GM19099 (cell line): ENCODE data around the gene PRODH2.

Source experiments
- POLR2A ChIP-seq: IDR thresholded peaks from 3 replicates; pipeline ENCODE4 v1.6.1; 2011; ENCODE audit warnings: low read depth; ENCODE audit not compliant: insufficient read length; ENCODE audit errors: extremely low read depth

PRODH2 gene

DNA sequence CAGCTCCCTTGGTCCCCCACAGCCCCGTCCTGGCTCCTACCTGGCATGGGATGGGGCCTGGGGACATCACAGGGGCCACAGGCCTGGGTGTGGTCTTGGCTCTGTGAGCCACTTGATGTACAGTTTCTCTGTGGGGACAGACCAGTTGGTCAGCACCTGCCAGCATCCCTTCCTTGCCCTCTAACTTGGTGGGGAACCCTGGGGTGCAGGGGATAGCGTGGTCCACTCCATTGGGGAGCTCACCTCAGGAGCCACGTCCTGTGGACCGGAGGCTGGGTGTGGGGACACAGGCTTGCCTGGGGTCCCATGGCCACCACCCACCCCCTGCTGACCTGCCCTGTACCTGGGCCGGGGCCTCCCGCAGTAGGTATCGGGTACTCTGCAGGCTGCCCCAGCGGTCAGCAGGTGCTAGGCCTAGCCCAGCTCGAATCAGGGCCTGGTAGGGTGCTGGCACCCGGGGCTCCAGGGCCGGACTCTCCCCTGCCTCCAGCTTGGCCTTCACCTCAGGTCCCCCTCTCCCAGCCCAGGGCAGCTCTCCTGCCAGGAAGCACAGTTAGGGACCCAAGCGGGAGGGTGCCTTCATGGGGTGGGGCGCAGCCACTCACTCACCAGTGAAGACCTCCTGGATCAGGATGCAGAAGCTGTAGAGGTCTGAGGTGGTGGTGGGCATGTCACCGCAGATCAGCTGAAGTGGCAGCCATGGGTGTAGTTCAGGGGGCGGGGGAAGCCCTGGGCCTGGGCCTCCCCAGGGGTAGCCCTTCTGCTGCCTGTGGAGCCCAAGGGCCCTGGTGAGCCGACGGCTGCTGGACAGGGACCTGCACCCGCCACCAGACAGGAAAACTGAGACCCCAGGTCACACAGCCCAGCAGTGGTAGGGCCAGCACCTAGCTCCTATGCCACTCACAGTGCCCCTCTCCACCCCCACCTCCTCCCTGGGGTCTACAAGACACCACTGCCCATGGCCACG, 22.4 kb downstream of the PRODH2 start:
- no peak for TF ChIP-seq POLR2A

DNA sequence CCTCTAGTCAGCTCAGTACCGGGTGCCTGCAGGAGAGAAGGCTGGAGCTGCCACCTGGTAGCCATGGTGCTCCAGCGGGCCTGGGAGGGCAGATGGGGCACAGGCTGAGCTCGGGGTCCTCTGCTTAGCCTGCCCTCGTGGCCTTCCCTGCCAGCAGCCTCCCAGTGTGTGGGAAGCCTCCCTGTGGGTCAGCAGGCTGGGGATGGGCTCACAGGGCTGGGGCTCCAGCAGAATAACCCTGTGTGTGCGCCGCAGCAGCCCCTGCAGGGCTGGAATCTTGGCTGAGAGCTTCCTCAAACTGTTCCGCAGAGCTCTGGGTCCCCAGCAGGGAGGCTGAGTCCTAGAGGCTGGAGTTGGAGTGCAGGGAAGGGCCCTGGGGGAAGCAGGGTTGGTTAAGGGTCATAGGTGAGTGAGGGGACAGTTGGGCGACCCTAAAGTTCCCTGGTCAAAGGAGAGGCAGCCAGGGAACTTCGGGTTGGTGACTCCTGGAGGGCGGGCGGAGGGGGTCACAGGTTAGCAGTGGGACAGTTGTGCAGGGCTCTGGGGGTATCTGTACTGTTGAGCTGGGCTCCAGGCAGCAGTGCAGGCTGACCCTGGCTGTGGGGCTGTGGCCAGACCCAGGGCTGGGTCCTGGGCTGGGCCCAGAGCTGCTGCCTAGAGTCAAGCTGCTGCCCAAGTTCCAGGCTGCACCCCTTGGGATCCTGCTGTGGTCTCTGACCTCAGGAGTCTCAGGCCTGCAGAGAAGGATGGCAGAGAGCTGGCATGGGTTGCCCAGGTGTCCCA, 23.3 kb downstream of the PRODH2 start:
- no peak for TF ChIP-seq POLR2A

DNA sequence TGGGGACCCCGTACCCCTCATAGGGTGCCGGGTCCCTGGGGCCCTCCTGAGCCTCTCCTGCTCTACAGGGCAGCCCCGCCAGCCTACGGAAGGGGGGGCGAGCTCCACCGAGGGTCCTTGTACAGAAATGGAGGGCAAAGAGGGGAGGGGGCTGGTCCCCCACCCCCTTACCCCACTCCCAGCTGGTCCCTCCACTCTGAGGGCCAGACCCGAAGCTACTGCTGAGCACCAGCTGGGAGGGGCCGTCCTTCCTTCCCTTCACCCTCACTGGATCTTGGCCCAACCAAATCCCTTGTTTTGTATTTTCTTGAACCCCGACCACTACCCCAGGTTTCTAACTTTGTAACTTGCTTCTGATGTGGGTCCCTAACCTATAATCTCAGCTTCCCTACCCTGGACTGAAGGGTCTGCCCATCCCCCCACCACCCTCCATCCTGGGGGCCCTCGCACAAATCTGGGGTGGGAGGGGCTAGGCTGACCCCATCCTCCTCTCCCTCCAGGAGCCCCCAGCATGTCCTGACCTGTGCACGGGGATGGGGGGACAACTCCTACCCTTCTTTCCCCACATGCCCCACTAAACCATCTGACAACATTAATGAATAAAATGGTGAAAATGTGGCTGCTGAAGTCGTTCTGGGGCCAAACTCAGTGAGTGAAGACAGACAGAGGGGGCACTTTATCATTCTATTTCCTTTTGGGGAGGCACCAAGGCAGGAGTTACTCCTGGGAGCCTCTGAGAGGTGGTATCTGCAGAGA, 24.3 kb downstream of the PRODH2 start:
- no peak for TF ChIP-seq POLR2A

DNA sequence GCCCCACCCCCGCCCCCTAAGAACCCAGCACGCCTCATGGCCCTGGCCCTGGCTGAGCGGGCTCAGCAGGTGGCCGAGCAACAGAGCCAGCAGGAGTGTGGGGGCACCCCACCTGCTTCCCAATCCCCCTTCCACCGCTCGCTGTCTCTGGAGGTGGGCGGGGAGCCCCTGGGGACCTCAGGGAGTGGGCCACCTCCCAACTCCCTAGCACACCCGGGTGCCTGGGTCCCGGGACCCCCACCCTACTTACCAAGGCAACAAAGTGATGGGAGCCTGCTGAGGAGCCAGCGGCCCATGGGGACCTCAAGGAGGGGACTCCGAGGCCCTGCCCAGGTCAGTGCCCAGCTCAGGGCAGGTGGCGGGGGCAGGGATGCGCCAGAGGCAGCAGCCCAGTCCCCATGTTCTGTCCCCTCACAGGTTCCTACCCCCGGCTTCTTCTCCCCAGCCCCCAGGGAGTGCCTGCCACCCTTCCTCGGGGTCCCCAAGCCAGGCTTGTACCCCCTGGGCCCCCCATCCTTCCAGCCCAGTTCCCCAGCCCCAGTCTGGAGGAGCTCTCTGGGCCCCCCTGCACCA, 25.3 kb downstream of the PRODH2 start:
- TF ChIP-seq POLR2A: no peak

DNA sequence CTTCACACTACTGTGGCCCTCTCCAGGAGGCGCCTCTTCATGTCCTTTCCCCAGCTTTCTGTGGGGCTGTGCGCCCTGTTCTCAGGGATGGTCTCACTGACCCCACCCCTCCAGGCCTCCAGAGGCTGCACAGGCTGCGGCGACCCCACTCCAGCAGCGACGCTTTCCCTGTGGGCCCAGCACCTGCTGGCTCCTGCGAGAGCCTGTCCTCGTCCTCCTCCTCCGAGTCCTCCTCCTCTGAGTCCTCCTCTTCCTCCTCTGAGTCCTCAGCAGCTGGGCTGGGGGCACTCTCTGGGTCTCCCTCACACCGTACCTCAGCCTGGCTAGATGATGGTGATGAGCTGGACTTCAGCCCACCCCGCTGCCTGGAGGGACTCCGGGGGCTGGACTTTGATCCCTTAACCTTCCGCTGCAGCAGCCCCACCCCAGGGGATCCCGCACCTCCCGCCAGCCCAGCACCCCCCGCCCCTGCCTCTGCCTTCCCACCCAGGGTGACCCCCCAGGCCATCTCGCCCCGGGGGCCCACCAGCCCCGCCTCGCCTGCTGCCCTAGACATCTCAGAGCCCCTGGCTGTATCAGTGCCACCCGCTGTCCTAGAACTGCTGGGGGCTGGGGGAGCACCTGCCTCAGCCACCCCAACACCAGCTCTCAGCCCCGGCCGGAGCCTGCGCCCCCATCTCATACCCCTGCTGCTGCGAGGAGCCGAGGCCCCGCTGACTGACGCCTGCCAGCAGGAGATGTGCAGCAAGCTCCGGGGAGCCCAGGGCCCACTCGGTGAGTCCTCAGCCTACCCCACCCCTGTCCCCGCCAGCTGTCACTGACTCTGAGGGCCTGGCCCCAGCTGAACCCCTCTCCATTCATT, 26.1 kb downstream of the PRODH2 start:
- TF ChIP-seq POLR2A: no peak

DNA sequence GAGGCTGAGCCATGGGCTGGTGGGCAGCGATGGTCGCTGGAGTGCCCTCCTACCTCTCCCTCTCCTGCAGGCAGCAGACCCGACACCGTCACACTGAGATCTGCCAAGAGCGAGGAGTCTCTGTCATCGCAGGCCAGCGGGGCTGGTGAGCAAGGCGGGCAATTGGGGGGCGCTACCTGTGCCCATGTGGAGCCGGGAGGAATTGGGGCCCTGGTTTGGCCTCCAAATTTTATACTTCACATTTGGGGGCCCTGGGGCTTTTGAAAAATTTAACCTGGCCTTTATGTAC, 27.4 kb downstream of the PRODH2 start:
- TF ChIP-seq POLR2A: no peak

DNA sequence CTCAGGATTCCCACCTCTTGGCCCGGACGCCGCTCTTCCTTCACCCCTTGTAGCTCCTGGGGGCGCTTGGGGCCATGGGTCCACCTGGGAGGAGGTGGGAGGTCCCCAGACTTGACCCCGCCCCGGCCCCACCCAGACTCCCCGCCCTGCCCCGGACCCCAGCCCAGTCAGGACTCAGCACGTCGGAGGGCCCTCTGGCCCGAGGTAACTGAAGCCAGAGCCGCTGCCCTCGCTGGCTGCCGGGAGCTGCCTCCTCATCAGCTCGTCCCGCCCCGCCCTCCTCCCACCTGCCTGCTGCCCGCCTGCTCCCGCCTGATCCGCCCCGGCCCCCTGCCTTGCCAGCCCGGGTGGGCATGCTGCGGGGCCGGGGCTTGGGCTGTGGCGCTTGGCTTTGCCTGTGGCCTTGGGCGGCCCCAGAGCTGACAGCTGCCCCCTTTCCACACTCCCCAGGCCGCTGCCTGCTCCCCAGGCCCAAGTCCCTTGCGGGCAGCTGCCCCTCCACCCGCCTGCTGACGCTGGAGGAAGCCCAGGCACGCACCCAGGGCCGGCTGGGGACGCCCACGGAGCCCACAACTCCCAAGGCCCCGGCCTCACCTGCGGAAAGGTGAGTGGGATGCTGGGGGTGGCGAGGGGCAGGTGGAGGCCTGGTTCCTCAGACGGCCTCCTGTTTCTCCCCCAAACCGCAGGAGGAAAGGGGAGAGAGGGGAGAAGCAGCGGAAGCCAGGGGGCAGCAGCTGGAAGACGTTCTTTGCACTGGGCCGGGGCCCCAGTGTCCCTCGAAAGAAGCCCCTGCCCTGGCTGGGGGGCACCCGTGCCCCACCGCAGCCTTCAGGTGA, 27.9 kb downstream of the PRODH2 start:
- no peak for TF ChIP-seq POLR2A

DNA sequence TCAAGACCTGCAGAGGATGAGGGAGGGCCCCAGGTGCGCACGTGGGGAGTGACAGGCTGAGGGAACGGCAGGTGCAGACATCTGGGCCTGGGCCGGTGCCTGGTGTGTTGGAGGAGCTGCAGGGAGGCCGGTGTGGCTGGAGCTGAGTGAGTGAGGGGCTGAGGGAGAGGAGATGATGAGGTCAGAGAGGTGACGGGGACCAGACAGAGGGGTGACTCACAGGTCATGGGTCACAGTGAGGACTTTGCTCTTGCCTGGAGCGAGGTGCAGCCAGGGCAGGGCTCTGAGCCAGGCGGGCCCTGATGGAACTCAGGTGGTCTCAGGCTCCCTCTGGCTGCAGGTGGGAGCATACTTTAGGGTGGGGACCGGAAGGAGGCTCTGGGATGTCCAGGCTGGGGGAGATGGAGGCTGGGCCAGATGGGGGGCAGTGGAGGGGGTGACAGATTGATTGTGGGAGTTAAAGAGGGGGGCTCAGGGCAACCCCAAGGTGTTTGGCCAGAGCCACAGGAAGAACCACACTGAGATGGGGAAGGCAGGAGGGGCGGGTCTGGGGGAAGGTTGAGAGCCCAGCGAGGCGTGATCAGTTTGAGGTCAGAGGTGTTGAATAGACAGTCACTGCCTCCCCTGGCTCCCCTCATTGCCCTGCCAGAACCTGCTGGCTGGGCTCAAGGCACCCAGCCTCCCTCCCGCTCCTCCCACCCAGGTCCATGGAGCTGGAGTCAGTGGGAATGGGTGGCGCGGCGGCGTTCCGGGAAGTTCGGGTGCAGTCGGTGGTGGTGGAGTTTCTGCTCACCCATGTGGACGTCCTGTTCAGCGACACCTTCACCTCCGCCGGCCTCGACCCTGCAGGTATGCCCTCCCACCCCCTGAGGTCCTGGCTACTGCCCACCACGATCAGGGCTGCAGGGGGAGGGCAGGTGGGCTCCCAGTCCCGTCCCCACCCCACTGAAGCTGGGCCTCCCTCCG, 28.9 kb downstream of the PRODH2 start:
- no peak for TF ChIP-seq POLR2A

DNA sequence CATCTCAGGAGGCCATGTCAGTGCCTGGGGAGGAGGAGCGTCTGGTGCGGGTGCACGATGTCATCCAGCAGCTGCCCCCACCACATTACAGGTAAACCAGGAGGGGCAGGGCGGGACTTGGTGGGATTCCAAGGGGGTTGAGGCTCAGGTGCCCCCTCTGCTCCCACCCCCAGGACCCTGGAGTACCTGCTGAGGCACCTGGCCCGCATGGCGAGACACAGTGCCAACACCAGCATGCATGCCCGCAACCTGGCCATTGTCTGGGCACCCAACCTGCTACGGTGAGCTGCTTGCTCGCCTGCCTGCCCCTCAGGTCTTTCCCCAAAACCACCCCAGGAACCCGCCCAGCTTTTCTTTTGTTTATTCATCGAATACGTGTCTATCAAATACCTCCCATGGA, 30.1 kb downstream of the PRODH2 start:
- TF ChIP-seq POLR2A: no peak

DNA sequence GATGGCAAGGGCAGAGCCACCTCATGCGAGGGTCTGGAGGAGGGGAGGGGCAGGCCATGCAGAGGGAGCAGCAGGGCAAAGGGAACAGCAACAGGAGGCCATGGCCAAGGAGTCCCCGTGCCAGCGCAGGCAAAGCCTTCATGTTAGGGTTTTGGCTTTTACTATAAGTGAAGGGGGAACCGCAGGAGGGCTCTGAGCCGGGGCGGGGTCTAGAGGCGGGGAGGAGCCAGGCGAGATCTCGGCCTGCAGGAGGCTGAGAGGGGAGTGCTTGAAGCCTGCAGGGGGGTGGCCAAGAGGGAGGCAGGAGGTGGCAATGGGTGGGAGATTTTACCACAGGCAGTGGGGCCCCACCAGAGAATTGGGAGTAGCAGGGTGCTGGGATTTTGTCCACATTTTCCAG, 31.0 kb downstream of the PRODH2 start:
- TF ChIP-seq POLR2A: no peak

DNA sequence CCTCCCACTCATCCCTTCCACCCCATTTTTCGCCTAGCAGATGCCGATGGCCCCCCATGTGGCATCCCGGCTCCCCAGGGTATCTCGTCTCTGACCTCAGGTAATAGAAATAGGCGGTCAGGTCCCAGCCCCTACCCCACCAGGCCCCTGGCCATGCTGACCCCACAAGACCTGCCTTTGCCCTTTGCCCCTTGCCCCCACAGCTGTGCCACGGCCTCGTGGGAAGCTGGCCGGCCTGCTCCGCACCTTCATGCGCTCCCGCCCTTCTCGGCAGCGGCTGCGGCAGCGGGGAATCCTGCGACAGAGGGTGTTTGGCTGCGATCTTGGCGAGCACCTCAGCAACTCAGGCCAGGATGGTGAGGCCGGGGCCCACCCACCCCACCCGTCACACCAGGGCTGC, 31.9 kb downstream of the PRODH2 start:
- TF ChIP-seq POLR2A: no peak

DNA sequence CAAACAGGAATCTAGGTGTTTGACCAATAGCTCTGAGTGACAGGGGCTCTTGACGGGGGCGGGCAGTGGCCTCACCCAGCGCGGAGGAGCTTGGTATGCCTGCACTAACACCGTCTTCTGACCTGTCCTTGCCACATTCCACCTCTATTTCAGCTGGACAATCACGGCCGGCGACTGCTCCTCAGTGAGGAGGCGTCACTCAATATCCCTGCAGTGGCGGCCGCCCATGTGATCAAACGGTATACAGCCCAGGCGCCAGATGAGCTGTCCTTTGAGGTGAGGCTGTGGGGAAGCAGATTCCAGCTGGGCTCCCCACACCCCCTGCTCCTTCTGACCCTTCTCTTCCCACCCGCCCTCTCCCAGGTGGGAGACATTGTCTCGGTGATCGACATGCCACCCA, 32.6 kb downstream of the PRODH2 start:
- TF ChIP-seq POLR2A: no peak
